Fibroblast of lung (primary cell): ENCODE data around the gene SELENOH.

ENCODE experiments used
- EZH2 ChIP-seq: IDR thresholded peaks from 2 replicates; pipeline ENCODE4 v1.5.1; 2012; ENCODE audit warnings: low read length, control low read depth, mild to moderate bottlenecking; ENCODE audit errors: missing control alignments
- TF ChIP-seq, protein P1 (sequence below), 2 donors: IDR thresholded peaks in 1 of 2; conservative IDR thresholded peaks in 1 of 2; 1 replicate in 1 of 2; 2 replicates in 1 of 2; pipeline ENCODE4 v1.5.1; 2011 to 2012; ENCODE audit warnings: low read length in 2 of 2, control low read depth in 1 of 2, inconsistent platforms in 1 of 2, low read depth in 1 of 2, mild to moderate bottlenecking in 1 of 2

DNA sequence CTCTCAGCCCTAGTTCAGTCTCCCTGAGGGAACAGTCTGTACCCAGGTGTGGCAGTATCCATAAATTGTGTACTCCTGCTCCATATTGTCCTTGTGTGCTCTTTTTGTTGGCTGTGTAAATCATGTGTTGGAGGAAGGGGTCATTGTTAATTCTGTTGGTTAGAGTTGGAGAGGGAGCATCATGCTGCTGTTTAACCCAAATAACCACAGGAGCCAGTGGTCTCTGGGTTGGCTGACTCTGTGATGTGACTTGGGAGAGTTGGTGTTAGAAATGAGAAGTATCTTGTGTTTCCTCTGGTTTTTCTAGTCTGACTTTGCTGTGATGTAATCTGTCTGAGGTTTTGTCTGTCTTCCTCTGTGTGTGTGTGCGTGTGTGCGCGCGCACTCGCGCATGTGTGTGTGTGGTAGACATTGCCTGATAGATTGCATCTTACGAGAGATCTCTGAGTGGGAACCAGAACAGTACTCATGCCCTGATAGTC, 50.8 kb downstream of the SELENOH start:
- TF ChIP-seq, protein P1, sequence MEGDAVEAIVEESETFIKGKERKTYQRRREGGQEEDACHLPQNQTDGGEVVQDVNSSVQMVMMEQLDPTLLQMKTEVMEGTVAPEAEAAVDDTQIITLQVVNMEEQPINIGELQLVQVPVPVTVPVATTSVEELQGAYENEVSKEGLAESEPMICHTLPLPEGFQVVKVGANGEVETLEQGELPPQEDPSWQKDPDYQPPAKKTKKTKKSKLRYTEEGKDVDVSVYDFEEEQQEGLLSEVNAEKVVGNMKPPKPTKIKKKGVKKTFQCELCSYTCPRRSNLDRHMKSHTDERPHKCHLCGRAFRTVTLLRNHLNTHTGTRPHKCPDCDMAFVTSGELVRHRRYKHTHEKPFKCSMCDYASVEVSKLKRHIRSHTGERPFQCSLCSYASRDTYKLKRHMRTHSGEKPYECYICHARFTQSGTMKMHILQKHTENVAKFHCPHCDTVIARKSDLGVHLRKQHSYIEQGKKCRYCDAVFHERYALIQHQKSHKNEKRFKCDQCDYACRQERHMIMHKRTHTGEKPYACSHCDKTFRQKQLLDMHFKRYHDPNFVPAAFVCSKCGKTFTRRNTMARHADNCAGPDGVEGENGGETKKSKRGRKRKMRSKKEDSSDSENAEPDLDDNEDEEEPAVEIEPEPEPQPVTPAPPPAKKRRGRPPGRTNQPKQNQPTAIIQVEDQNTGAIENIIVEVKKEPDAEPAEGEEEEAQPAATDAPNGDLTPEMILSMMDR (conservative IDR thresholded peaks at IDR 0.05 in 1 of 2, IDR thresholded peaks at IDR 0.05 in 1 of 2; ENCODE audit: low read depth in 1 of 2, low read length in 2 of 2): no peak
- no peak for TF ChIP-seq EZH2
